Osteoblast (primary cell): ENCODE measurements around the gene ABHD12B. TPM values are rescaled to one million over a fixed set of nuclear protein-coding genes. Genes with fewer than 3 reads are reported as not detected.
"Not testable (repeated sequence)": the region's sequence is repeated elsewhere in the genome, so short reads cannot be mapped to it uniquely, and the experiment has no call there.

Experiments used
- DNase-seq: peaks from one replicate; pipeline ENCODE4 v3.0.0; 2011; ENCODE audit warnings: low spot score, mixed read lengths; ENCODE audit not compliant: insufficient read length; ENCODE audit errors: missing footprints
- H2AFZ ChIP-seq: 2 replicates; pipeline ENCODE4 v1.6.0; 2011; ENCODE audit warnings: mild to moderate bottlenecking, low read length
- H3K27ac ChIP-seq: 2 replicates; pipeline ENCODE4 v1.5.1; 2011; ENCODE audit warnings: mild to moderate bottlenecking, low read depth, low read length, moderate library complexity
- H3K27me3 ChIP-seq: 2 replicates; pipeline ENCODE4 v1.6.0; 2012; ENCODE audit warnings: mild to moderate bottlenecking, control low read depth, inconsistent platforms, low read length, moderate library complexity; ENCODE audit not compliant: insufficient read depth
- H3K36me3 ChIP-seq: 2 replicates; pipeline ENCODE4 v1.5.1; 2011; ENCODE audit warnings: mild to moderate bottlenecking, low read length, control low read depth, moderate library complexity; ENCODE audit not compliant: insufficient read depth
- H3K4me1 ChIP-seq: 2 replicates; pipeline ENCODE4 v1.5.1; 2011; ENCODE audit warnings: mild to moderate bottlenecking, low read length, control low read depth, moderate library complexity; ENCODE audit not compliant: insufficient read depth
- H3K4me2 ChIP-seq: 2 replicates; pipeline ENCODE4 v1.6.0; 2011; ENCODE audit warnings: mild to moderate bottlenecking, low read length; ENCODE audit not compliant: insufficient read depth
- H3K4me3 ChIP-seq: fragments of 200-600 bp; sonication (generic); 3 replicates; pipeline ENCODE4 v1.5.1; 2012; ENCODE audit warnings: mild to moderate bottlenecking, low read length, inconsistent platforms; ENCODE audit not compliant: insufficient read depth
- H3K79me2 ChIP-seq: 2 replicates; pipeline ENCODE4 v1.6.0; 2012; ENCODE audit warnings: mild to moderate bottlenecking, low read length, control low read depth, inconsistent platforms; ENCODE audit not compliant: insufficient read depth
- H3K9me3 ChIP-seq: 2 replicates; pipeline ENCODE4 v1.5.1; 2011; ENCODE audit warnings: low read depth, low read length, control low read depth
- H4K20me1 ChIP-seq: 2 replicates; pipeline ENCODE4 v1.6.0; 2012; ENCODE audit warnings: mild to moderate bottlenecking, low read length, control low read depth; ENCODE audit not compliant: insufficient read depth
- CTCF ChIP-seq: IDR thresholded peaks from 2 replicates; pipeline ENCODE4 v1.5.1; 2011; ENCODE audit warnings: mild to moderate bottlenecking, low read depth, low read length, moderate library complexity; ENCODE audit errors: extremely low read depth
- total RNA-seq: library from RNA; depleted of rRNA; stranded (reverse); fragments of >200 nt; gene quantifications from 2 replicates; pipeline ENCODE4 v1.2.3, GENCODE V29; 2012

Gene ABHD12B
- total RNA-seq, 1 donor: not detected

DNA sequence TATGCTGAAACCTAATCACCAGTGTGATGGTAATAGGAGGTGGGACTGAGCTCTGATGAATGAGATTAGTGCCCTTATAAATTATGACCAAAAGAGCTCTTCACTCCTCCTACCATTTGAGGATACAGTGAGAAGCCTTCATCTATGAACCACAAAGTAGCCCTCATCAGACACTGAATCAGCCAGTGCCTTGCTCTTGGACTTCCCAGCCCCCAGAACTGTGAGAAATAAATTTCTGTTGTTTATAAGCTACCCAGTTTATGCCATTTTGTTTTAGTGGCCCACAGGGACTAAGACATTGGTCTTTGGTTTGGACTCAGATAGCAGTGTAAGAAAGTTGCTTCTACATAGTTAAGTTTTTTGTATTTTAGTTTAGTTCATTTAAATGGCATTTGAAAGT is 32.9 kb downstream of the ABHD12B start:
- DNase-seq: no peak
- H3K27ac ChIP-seq: no peak overlapping the region
- no peaks in the 10 kb centered on the region for H3K27me3 ChIP-seq
- H3K79me2 ChIP-seq: no peaks in the 10 kb centered on the region
- H4K20me1 ChIP-seq: no peaks in the 10 kb centered on the region
- no peaks in the 10 kb centered on the region for H3K9me3 ChIP-seq
- H2AFZ ChIP-seq: no peak overlapping the region
- H3K4me3 ChIP-seq: no peak overlapping the region
- no peak for TF ChIP-seq CTCF
- H3K4me2 ChIP-seq: no peak overlapping the region
- H3K4me1 ChIP-seq: no peaks in the 10 kb centered on the region
- H3K36me3 ChIP-seq: peaks cover 57% of the 10 kb centered on the region

GRCh38 chr14:50906326-50907065 is 34.6 kb downstream of the ABHD12B start:
- no peaks in the 10 kb centered on the region for H3K27me3 ChIP-seq
- no peak overlapping the region for H3K27ac ChIP-seq
- no peaks in the 10 kb centered on the region for H4K20me1 ChIP-seq
- no peaks in the 10 kb centered on the region for H3K4me1 ChIP-seq
- peaks cover 75% of the 10 kb centered on the region for H3K36me3 ChIP-seq
- H3K79me2 ChIP-seq: no peaks in the 10 kb centered on the region
- DNase-seq: no peak
- H2AFZ ChIP-seq: no peak overlapping the region
- H3K9me3 ChIP-seq: no peaks in the 10 kb centered on the region
- no peak overlapping the region for H3K4me3 ChIP-seq
- no peak overlapping the region for H3K4me2 ChIP-seq
- no peak for TF ChIP-seq CTCF

GRCh38 chr14:50910495-50911420 is 38.9 kb downstream of the ABHD12B start:
- no peak for TF ChIP-seq CTCF
- H3K36me3 ChIP-seq: peaks cover 86% of the 10 kb centered on the region
- no peaks in the 10 kb centered on the region for H3K79me2 ChIP-seq
- no peaks in the 10 kb centered on the region for H3K4me1 ChIP-seq
- no peaks in the 10 kb centered on the region for H4K20me1 ChIP-seq
- DNase-seq: no peak
- no peak overlapping the region for H3K4me3 ChIP-seq
- H2AFZ ChIP-seq: no peak overlapping the region
- H3K27ac ChIP-seq: no peak overlapping the region
- H3K27me3 ChIP-seq: no peaks in the 10 kb centered on the region
- no peak overlapping the region for H3K4me2 ChIP-seq
- H3K9me3 ChIP-seq: no peaks in the 10 kb centered on the region

GRCh38 chr14:50917449-50917848 is 45.6 kb downstream of the ABHD12B start:
- H3K36me3 ChIP-seq: peaks cover 74% of the 10 kb centered on the region
- H3K4me3 ChIP-seq: no peak overlapping the region
- H3K4me2 ChIP-seq: no peak overlapping the region
- H3K27ac ChIP-seq: no peak overlapping the region
- no peaks in the 10 kb centered on the region for H3K79me2 ChIP-seq
- TF ChIP-seq CTCF: no peak
- H3K9me3 ChIP-seq: no peaks in the 10 kb centered on the region
- no peaks in the 10 kb centered on the region for H3K27me3 ChIP-seq
- DNase-seq: no peak
- H3K4me1 ChIP-seq: peaks cover 15% of the 10 kb centered on the region
- H2AFZ ChIP-seq: no peak overlapping the region
- no peaks in the 10 kb centered on the region for H4K20me1 ChIP-seq

DNA sequence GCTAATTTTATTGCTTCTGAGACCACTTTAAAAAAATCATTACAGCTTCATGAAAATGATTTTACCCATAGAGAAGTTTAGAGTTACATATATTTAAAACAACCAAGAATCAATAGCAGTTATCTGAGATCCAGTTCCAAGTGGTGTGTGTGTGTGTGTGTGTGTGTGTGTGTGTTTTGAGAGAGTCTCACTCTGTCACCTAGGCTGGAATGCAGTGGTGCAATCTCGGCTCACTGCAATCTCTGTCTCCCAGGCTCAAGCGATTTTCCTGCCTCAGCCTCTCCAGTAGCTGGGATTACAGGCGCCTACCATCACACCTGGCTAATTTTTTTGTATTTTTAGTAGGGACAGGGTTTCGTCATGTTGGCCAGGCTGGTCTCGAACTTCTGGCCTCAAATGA is 47.7 kb downstream of the ABHD12B start:
- not testable (repeated sequence) for H3K4me3 ChIP-seq, H3K4me2 ChIP-seq, H3K9me3 ChIP-seq, H3K79me2 ChIP-seq, DNase-seq, H4K20me1 ChIP-seq, H2AFZ ChIP-seq, H3K27me3 ChIP-seq
- peaks cover 15% of the 10 kb centered on the region for H3K4me1 ChIP-seq
- H3K36me3 ChIP-seq: peaks cover 81% of the 10 kb centered on the region
- H3K27ac ChIP-seq: peak overlapping the region; percentile 88
